ENCODE data around the gene LRP8.

DNA sequence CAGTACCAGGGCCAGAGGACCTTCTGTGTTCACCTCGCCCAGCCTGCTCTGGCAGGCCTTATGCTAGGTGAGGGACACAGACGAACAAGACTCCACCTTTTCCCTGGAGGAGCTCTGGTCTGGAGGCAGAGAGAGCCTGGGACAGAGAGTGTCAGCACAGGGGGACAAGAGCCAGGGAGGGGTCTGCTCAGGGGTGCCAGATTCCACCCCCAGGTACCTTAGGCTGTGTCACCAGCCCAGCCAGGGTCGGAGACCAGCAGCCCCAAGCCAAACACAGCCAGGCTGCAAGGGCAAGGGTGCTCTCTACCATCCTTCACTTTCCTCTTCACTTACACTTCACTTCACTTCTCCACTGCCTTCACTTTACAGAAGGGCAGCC is 4.3 kb upstream of the LRP8 start:
- TF ChIP-seq, protein P1, sequence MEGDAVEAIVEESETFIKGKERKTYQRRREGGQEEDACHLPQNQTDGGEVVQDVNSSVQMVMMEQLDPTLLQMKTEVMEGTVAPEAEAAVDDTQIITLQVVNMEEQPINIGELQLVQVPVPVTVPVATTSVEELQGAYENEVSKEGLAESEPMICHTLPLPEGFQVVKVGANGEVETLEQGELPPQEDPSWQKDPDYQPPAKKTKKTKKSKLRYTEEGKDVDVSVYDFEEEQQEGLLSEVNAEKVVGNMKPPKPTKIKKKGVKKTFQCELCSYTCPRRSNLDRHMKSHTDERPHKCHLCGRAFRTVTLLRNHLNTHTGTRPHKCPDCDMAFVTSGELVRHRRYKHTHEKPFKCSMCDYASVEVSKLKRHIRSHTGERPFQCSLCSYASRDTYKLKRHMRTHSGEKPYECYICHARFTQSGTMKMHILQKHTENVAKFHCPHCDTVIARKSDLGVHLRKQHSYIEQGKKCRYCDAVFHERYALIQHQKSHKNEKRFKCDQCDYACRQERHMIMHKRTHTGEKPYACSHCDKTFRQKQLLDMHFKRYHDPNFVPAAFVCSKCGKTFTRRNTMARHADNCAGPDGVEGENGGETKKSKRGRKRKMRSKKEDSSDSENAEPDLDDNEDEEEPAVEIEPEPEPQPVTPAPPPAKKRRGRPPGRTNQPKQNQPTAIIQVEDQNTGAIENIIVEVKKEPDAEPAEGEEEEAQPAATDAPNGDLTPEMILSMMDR (IDR thresholded peaks at IDR 0.05), result no peak
- TF ChIP-seq SIN3A (IDR thresholded peaks at IDR 0.05; ENCODE audit: borderline replicate concordance, insufficient read depth, low read depth, low read length) (no peak), POLR2AphosphoS5 (IDR thresholded peaks at IDR 0.05; ENCODE audit: low read depth, low read length) (no peak)
